GM13976 (cell line): ENCODE results near the gene ZNF783.
"Not testable (repeated sequence)": the region's sequence is repeated elsewhere in the genome, so short reads cannot be mapped to it uniquely, and the experiment has no call there.

Experiments
- DNase-seq: peaks from one replicate; pipeline ENCODE4 v3.0.0; 2012; ENCODE audit warnings: low spot score
- CTCF ChIP-seq: IDR thresholded peaks from 2 replicates; pipeline ENCODE4 v1.5.1; 2012; ENCODE audit warnings: borderline replicate concordance, mild to moderate bottlenecking; ENCODE audit not compliant: insufficient read depth; ENCODE audit errors: extremely low read depth, missing control alignments, control extremely low read depth
- in situ Hi-C: fragments of 300-500 bp; cut with MboI; formaldehyde crosslinking; loops from one replicate; pipeline ENCODE4 v1.12.0; 2022; ENCODE audit warnings: low sequenced_read_pairs, mixed read lengths, inconsistent platforms; ENCODE audit not compliant: unreplicated experiment

Gene ZNF783

GRCh38 chr7:149240637-149241036 is 21.4 kb upstream of the ZNF783 start:
- TF ChIP-seq CTCF = no peak
- in situ Hi-C loops = no loop called here
- DNase-seq = no peak

- DNase-seq = no peak
- TF ChIP-seq CTCF = no peak
- in situ Hi-C loops = no loop called here
These were observed 20.3 kb upstream of the ZNF783 start for GRCh38 chr7:149241696-149242095.

DNA sequence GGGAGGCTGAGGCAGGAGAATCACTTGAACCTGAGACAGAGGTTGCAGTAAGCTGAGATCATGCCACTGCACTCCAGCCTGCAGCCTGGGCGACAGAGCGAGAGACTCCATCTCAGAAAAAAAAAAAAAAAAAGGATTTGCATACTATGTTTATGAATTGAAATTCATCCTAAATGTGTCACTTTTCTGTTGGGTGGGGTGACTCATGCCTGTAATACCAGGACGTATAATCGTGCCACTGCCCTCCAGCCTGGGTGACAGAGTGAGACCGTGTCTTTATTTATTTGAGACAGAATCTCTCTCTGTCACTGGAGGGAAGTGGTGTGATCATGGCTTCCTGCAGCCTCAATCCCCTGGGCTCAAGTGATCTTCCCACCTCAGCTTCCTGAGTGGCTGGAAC is 16.8 kb upstream of the ZNF783 start:
- DNase-seq = no peak
- no peak for TF ChIP-seq CTCF
- in situ Hi-C loops = no loop called here

DNA sequence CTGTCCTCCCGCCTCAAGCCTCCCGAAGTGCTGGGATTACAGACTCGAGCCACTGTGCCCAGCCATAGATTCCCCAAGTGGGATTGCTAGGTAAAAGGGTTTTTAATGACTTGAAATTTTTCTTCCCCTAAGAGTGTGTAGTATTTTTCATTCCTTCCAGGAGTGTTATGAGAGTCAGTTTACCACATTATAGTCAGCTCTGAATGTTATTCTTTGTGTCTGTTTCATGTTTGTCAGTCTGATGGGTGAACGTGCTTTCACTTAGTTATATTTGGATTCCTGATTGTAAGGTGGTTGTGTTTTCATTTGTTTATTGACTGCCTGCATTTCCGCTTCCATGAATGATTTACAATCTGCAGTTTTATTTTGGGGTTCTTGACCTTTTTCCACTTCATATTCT is 16.3 kb upstream of the ZNF783 start:
- TF ChIP-seq CTCF = no peak
- in situ Hi-C loops = no loop called here
- DNase-seq = no peak

- DNase-seq = peak; percentile 45
- TF ChIP-seq CTCF = no peak
- in situ Hi-C loops = no loop called here
These were observed 13.2 kb upstream of the ZNF783 start for GRCh38 chr7:149248777-149249176.

GRCh38 chr7:149250151-149250550 is 11.8 kb upstream of the ZNF783 start:
- in situ Hi-C loops, DNase-seq: not testable (repeated sequence)

DNA sequence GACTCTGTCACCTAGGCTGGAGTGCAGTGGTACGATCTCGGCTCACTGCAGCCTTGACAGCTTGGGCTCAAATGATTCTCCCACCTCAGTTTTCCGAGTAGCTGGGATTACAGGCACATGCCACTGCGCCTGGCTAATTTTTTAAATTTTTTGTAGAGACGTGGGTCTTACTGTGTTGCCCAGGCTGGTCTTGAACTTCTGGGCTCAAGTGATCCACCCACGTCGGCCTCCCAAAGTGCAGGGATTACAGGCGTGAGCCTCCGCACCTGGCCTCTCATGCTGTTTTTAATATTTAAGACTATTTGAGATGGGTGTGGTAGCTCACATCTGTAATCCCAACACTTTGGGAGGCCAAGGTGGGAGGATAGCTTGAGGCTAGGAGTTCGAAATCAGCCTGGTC is 10.5 kb upstream of the ZNF783 start:
- DNase-seq, in situ Hi-C loops: not testable (repeated sequence)

DNA sequence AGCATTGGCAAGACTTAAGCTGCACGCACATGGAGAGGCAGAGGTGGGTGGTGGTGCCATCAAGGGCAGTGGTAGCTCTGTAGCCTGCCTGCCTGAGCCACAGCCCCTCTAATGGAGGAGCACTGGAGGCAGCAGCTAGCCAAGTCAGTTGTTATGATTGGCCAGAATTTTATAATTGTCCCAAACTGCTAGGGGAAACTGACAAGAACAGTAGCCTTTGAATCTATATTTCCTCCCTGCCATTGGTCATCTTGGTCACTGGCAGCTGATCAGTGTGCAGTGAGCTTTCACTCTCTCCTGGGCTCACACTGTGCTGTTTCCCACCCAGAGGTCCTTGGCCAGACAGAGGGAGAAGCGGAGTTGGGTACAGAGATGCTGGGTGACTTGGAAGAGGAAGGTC is 9.6 kb upstream of the ZNF783 start:
- DNase-seq = no peak
- in situ Hi-C loops = no loop called here
- no peak for TF ChIP-seq CTCF
